ENCODE data around the gene AKAP4. TPM values are rescaled to one million over a fixed set of nuclear protein-coding genes. Genes with fewer than 3 reads are reported as not detected.

The AKAP4 gene
- not detected for polyA plus RNA-seq (ENCODE audit: low read depth in 6 of 6)

GRCh38 chrX:50200907-50201306 is at the start of gene AKAP4:
Gene AKAP4, minus strand, starts transcription at chrX:50201007. Its CDS starts 118 bp downstream, at chrX:50200889.
- H3K9me3 Mint-ChIP-seq: peaks cover 0 to 2% (median 0%) of the 10 kb centered on the region in 7 donors
- ATAC-seq (ENCODE audit: low read depth in 2 of 2) (no peak), DNase-seq (no peak)
- no peak within 1 kb of the TSS for H3K27ac Mint-ChIP-seq
- peaks cover 4 to 41% (median 10%) of the 10 kb centered on the region in 3 donors for H3K27me3 Mint-ChIP-seq
- peaks cover 11 to 15% (median 12%) of the 10 kb centered on the region in 3 donors for H3K4me1 Mint-ChIP-seq
- no peaks in the 10 kb centered on the region for H3K36me3 Mint-ChIP-seq
- no peak within 1 kb of the TSS for H3K4me3 Mint-ChIP-seq

DNA sequence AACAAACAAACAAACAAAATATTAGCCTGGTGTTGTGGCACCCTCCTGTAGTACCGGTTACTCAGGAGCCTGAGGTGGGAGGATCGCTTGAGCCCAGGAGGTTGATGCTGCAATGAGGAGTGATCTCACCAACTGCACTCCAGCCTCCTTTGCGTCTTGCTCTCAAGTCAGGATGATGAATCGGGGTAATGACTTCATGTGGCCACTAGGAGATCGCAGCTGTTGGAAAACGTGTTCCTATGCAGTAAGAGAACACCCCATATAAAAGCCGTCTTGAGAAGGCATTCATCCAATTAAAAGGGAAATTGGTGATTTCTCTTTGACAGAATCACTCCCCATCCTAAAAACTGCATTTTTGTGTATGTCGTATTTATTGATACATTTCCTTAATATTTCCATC is 10.7 kb upstream of the AKAP4 start:
- no peaks in the 10 kb centered on the region for H3K4me1 Mint-ChIP-seq
- H3K27me3 Mint-ChIP-seq: no peaks in the 10 kb centered on the region
- no peaks in the 10 kb centered on the region for H3K9me3 Mint-ChIP-seq
- H3K27ac Mint-ChIP-seq: no peak overlapping the region
- ATAC-seq (ENCODE audit: low read depth in 2 of 2) (no peak), DNase-seq (no peak)
- no peaks in the 10 kb centered on the region for H3K36me3 Mint-ChIP-seq
- H3K4me3 Mint-ChIP-seq: no peak overlapping the region

DNA sequence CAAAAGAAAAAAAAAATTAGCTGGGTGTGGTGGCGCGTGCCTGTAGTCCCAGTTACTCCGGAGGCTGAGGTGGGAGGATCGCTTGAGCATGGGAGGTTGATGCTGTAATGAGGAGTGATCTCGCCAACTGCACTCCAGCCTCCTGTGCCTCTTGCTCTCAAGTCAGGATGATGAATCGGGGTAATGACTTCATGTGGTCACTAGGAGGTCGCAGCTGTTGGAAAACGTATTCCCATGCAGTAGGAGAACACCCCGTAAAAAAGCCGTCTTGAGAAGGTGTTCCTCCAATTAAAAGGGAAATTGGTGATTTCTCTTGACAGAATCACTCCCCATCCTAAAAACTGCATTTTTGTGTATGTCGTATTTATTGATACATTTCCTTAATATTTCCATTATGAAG is 5.9 kb upstream of the AKAP4 start:
- ATAC-seq (ENCODE audit: low read depth in 2 of 2): no peak
- Mint-ChIP-seq H3K27me3 (no peaks in the 10 kb centered on the region), H3K9me3 (no peaks in the 10 kb centered on the region)

GRCh38 chrX:50204364-50204899 is 3.6 kb upstream of the AKAP4 start, which contains the start of gene CCNB3:
Gene CCNB3, plus strand, starts transcription at chrX:50204765. Its CDS starts 80,399 bp downstream, at chrX:50285164.
- Mint-ChIP-seq H3K36me3 (no peaks in the 10 kb centered on the region), H3K9me3 (peaks cover 0 to 2% (median 0%) of the 10 kb centered on the region in 7 donors), H3K4me3 (peak within 1 kb of the TSS; percentile 67 to 93 (median 86)), H3K27ac (peak within 1 kb of the TSS; percentile 75 to 96 (median 90)), H3K4me1 (peaks cover 11 to 15% (median 12%) of the 10 kb centered on the region in 3 donors), H3K27me3 (peaks cover 0 to 16% (median 0%) of the 10 kb centered on the region in 3 donors)
- DNase-seq: peak; percentile 67
- ATAC-seq (ENCODE audit: low read depth in 2 of 2): peak; percentile 97 to 98

More for the DNA sequence above, 5.9 kb upstream of the AKAP4 start:
- peak overlapping the region in 1 of 8 donors; percentile 18 for H3K4me3 Mint-ChIP-seq
- H3K27ac Mint-ChIP-seq: no peak overlapping the region
- peaks cover 11 to 15% (median 12%) of the 10 kb centered on the region in 3 donors for H3K4me1 Mint-ChIP-seq
- DNase-seq: no peak
- no peaks in the 10 kb centered on the region for H3K36me3 Mint-ChIP-seq

DNA sequence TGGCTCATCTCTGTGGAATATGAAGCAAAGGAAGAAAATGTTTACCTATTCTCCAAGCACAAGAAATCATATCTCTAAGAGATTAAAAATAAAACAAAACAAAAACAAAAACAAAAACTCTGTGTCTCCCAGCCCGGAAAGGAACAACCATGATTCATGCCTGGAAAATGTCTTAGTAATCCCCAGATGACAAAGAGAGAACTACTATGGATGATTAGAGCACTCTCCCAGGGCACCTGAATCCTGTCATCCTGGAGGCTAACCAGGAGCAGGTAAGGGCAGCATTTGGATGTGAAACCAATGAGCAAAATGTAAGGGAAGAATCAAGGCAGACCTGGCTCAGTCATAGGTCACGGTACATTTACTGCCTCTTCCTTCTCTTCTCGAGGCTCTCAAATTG is 1.7 kb upstream of the AKAP4 start:
- peaks cover 11 to 15% (median 12%) of the 10 kb centered on the region in 3 donors for H3K4me1 Mint-ChIP-seq
- DNase-seq: no peak
- H3K27me3 Mint-ChIP-seq: peaks cover 0 to 30% (median 10%) of the 10 kb centered on the region in 3 donors
- no peaks in the 10 kb centered on the region for H3K36me3 Mint-ChIP-seq
- ATAC-seq (ENCODE audit: low read depth in 2 of 2): no peak
- H3K27ac Mint-ChIP-seq: no peak overlapping the region
- H3K9me3 Mint-ChIP-seq: peaks cover 0 to 2% (median 0%) of the 10 kb centered on the region in 7 donors
- H3K4me3 Mint-ChIP-seq: no peak overlapping the region

DNA sequence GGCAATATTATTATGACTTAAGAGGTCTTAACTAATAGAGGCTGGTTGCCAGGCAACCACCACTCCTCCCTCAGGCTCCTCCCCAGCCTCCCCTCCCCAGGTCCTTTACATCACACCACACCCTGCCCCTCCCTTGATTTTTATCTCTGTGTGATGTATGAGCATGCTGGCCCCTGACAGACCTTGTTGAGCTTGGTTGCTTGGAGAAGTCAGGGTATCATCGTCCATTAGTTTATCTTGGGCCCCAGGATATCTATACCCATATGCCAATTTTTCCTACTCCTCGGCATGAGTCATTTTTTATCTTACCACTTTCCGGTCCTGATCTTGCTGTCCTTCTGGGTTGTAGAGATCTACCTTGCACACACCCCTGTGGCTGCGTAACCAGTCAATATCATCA is 2.5 kb downstream of the AKAP4 start:
- DNase-seq: no peak
- H3K27ac Mint-ChIP-seq: no peak overlapping the region
- peaks cover 0 to 2% (median 0%) of the 10 kb centered on the region in 7 donors for H3K9me3 Mint-ChIP-seq

GRCh38 chrX:50188859-50189600 is 11.8 kb downstream of the AKAP4 start:
- Mint-ChIP-seq H3K27me3 (peaks cover 4 to 31% (median 4%) of the 10 kb centered on the region in 3 donors), H3K27ac (no peak overlapping the region), H3K36me3 (no peaks in the 10 kb centered on the region), H3K9me3 (no peaks in the 10 kb centered on the region), H3K4me3 (no peak overlapping the region), H3K4me1 (no peaks in the 10 kb centered on the region)
- no peak for ATAC-seq (ENCODE audit: low read depth in 2 of 2)
- DNase-seq: no peak

More for the DNA sequence above, 2.5 kb downstream of the AKAP4 start:
- ATAC-seq (ENCODE audit: low read depth in 2 of 2): no peak
- Mint-ChIP-seq H3K4me1 (peaks cover 0 to under 1% (median 0%) of the 10 kb centered on the region in 3 donors), H3K36me3 (no peaks in the 10 kb centered on the region), H3K27me3 (peaks cover 8 to 57% (median 15%) of the 10 kb centered on the region in 3 donors), H3K4me3 (no peak overlapping the region)

GRCh38 chrX:50183891-50184290 is 16.9 kb downstream of the AKAP4 start:
- Mint-ChIP-seq H3K4me3 (no peak overlapping the region), H3K36me3 (peaks cover 0 to 4% of the 10 kb centered on the region in 2 donors), H3K27me3 (peaks cover 0 to 9% (median 0%) of the 10 kb centered on the region in 3 donors), H3K27ac (no peak overlapping the region), H3K9me3 (peaks cover 0 to 7% (median 0%) of the 10 kb centered on the region in 7 donors), H3K4me1 (peaks cover 0 to 3% (median 0%) of the 10 kb centered on the region in 3 donors)
- no peak for DNase-seq
- ATAC-seq (ENCODE audit: low read depth in 2 of 2): no peak

- Mint-ChIP-seq H3K4me1 (peaks cover 0 to 3% (median 0%) of the 10 kb centered on the region in 3 donors), H3K27me3 (peaks cover 0 to 16% (median 0%) of the 10 kb centered on the region in 3 donors), H3K36me3 (peaks cover 0 to 4% of the 10 kb centered on the region in 2 donors), H3K27ac (no peak overlapping the region), H3K4me3 (peak overlapping the region in 1 of 8 donors; percentile 8), H3K9me3 (peaks cover 0 to 7% (median 0%) of the 10 kb centered on the region in 7 donors)
- no peak for DNase-seq
- no peak for ATAC-seq (ENCODE audit: low read depth in 2 of 2)
Observed at GRCh38 chrX:50180073-50180940, 20.5 kb downstream of the AKAP4 start.

DNA sequence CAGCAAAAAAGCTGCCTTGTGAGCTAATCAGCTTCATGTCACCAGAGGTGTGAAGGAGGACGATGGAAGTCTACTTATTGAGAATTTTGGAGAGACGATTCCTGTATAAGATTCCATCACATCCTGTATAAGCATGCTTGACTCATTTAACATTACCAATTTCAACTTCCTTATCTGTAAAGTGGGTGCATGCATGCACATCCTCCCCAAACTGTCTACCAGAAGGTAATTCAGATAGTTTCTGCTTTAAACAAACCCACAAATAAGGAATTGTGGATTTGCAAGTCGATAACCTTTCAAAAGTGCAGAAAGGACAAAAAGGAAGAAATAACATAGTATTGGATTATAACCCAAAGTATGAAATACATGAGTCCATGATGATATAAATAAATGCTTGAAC is 31.1 kb downstream of the AKAP4 start:
- ATAC-seq (ENCODE audit: low read depth in 2 of 2): no peak
- Mint-ChIP-seq H3K9me3 (peaks cover 4 to 12% (median 6%) of the 10 kb centered on the region in 7 donors), H3K27me3 (no peaks in the 10 kb centered on the region), H3K27ac (peak overlapping the region in 1 of 6 donors; percentile 24), H3K4me1 (no peaks in the 10 kb centered on the region), H3K36me3 (peaks cover 0 to 6% of the 10 kb centered on the region in 2 donors), H3K4me3 (no peak overlapping the region)
- no peak for DNase-seq

- Mint-ChIP-seq H3K4me1 (no peaks in the 10 kb centered on the region), H3K36me3 (no peaks in the 10 kb centered on the region), H3K27ac (no peak overlapping the region), H3K4me3 (no peak overlapping the region), H3K9me3 (peaks cover 0 to 3% (median under 1%) of the 10 kb centered on the region in 7 donors), H3K27me3 (no peaks in the 10 kb centered on the region)
- no peak for ATAC-seq (ENCODE audit: low read depth in 2 of 2)
- no peak for DNase-seq
Observed at GRCh38 chrX:50168241-50168687, 32.5 kb downstream of the AKAP4 start.

DNA sequence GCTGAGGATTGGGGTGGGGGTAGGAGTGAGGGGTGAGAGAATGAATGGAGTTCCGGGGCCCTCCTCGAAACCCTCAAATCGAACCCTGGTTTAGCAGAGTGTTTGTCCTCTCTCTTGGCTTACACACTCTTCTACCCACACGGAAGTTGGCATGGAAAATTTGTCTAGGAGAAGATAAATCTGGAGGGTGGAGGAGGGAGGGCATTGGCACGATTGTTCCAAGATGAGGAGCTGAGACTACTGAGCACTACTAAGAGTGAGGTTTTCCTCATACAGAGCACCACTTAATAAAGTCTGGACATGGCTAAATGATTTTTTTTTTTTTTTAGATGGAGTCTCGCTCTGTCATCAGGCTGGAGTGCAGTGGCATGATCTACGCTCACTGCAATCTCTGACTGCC is 33.4 kb downstream of the AKAP4 start:
- ATAC-seq (ENCODE audit: low read depth in 2 of 2): no peak
- no peaks in the 10 kb centered on the region for H3K27me3 Mint-ChIP-seq
- no peaks in the 10 kb centered on the region for H3K36me3 Mint-ChIP-seq
- peaks cover 0 to 3% (median 0%) of the 10 kb centered on the region in 7 donors for H3K9me3 Mint-ChIP-seq
- DNase-seq: no peak
- no peak overlapping the region for H3K27ac Mint-ChIP-seq
- H3K4me3 Mint-ChIP-seq: no peak overlapping the region
- H3K4me1 Mint-ChIP-seq: no peaks in the 10 kb centered on the region

GRCh38 chrX:50165727-50166126 is 35.1 kb downstream of the AKAP4 start:
- no peaks in the 10 kb centered on the region for H3K36me3 Mint-ChIP-seq
- ATAC-seq (ENCODE audit: low read depth in 2 of 2) (no peak), DNase-seq (no peak)
- H3K4me3 Mint-ChIP-seq: no peak overlapping the region
- H3K4me1 Mint-ChIP-seq: no peaks in the 10 kb centered on the region
- H3K27ac Mint-ChIP-seq: no peak overlapping the region
- peaks cover 0 to 3% (median 0%) of the 10 kb centered on the region in 7 donors for H3K9me3 Mint-ChIP-seq
- no peaks in the 10 kb centered on the region for H3K27me3 Mint-ChIP-seq
